ENCODE measurements around the gene KCTD17.

GRCh38 chr22:37092997-37093396, 41.5 kb downstream of the KCTD17 start:
- TF ChIP-seq CTCF (conservative IDR thresholded peaks at IDR 0.05 in 1 of 2, IDR thresholded peaks at IDR 0.05 in 1 of 2; ENCODE audit: low read depth in 1 of 2, low read length in 2 of 2) (no peak), EZH2 (IDR thresholded peaks at IDR 0.05; ENCODE audit: low read length, missing control alignments) (no peak)
